ENCODE data around the gene TFEB. TPM values are rescaled to one million over a fixed set of nuclear protein-coding genes. Genes with fewer than 3 reads are reported as not detected.

TFEB gene
- total and polyA plus RNA-seq, 2 donors (not counting 3 experiments of a cell fraction or from before 2014, with no cell fraction given), result 4.9 to 6.6 TPM

DNA sequence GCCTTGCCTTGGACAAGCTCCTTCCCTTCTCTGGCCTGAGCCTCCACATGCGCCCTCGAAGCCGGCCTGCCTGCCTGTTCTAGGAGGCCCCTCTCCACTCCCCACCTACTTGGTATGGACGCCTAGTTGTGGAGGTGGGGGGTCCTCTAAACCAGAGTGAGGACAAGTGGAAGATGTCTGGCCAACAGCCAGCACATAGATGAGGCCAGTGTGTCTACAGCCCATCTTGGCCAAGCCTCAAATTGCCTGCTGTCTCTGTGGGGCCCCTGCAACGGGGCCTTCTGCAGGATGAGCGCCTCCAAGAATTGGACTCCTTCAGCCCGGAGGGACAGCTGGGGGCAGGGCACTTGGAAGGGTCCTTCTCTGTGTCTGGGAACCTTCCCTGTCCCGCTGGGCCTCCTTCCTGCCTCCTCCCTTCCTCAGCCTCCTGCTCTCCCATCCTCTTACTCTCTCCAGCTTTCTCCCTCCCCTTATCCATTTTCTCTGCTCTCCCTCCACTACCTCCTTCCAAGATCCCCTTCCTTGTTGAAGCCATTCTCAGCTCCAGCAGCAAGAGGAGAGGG lies 95.5 kb downstream of the TFEB start:
- intact Hi-C loops (cut with micrococcal nuclease) (loop anchor here (2.0 kb wide), 1 partner anchor 15 kb away; no protein-coding TSS in a partner anchor), dilution Hi-C loops (cut with MboI; ENCODE audit: extremely low pct_ligation_motif_present, low sequenced_read_pairs) (no loop called here)
- no peak overlapping the region for H3K4me2 ChIP-seq (ENCODE audit: insufficient read depth, low read length)
- no peaks in the 10 kb centered on the region for H4K20me1 ChIP-seq (replicated peaks; ENCODE audit: control insufficient read depth, extremely low read depth, insufficient read depth, low read length)
- H3K4me1 ChIP-seq (ENCODE audit: control insufficient read depth, extremely low read depth, insufficient read depth, low read length), result peaks cover 25% of the 10 kb centered on the region
- DNase-seq (ENCODE audit: low read depth, low spot score) (no peak), FAIRE-seq (peak; percentile 33)
- no peaks in the 10 kb centered on the region for H3K9me3 ChIP-seq (replicated peaks; ENCODE audit: control insufficient read depth, insufficient read depth, low read length)
- no peak overlapping the region for H3K4me3 ChIP-seq (replicated peaks in 1 of 3; ENCODE audit: insufficient read depth in 1 of 3, low read depth in 1 of 3, low read length in 3 of 3)
- H3K9ac ChIP-seq (replicated peaks; ENCODE audit: extremely low read depth, insufficient read depth, low read length), result no peak overlapping the region
- H3K27me3 ChIP-seq (ENCODE audit: control insufficient read depth in 2 of 2, insufficient read depth in 2 of 2, low read length in 2 of 2), result no peaks in the 10 kb centered on the region
- no peaks in the 10 kb centered on the region for H3K9me1 ChIP-seq (replicated peaks; ENCODE audit: control insufficient read depth, extremely low read depth, insufficient read depth, low read length)
- no TSS peak for BruUV-seq (replicated peaks)
- no peaks in the 10 kb centered on the region for H3K36me3 ChIP-seq (ENCODE audit: control insufficient read depth in 2 of 2, extremely low read depth in 1 of 2, insufficient read depth in 2 of 2, low read length in 2 of 2)
- H2AFZ ChIP-seq (ENCODE audit: low read depth, low read length), result no peak overlapping the region
- no peak overlapping the region for H3K27ac ChIP-seq (ENCODE audit: insufficient read depth, low read depth, low read length)
- TF ChIP-seq POLR2AphosphoS5 (IDR thresholded peaks at IDR 0.05; ENCODE audit: insufficient read depth, low read depth, low read length) (no peak), JUN (IDR thresholded peaks at IDR 0.05; ENCODE audit: borderline replicate concordance, insufficient read depth, insufficient read length, low read depth) (no peak), FOS (IDR thresholded peaks at IDR 0.05; ENCODE audit: borderline replicate concordance, insufficient read depth, low read length) (no peak), MYC (IDR thresholded peaks at IDR 0.05; ENCODE audit: low read depth, low read length) (no peak), GATA2 (IDR thresholded peaks at IDR 0.05; ENCODE audit: insufficient read depth, insufficient read length, low read depth, low read length) (no peak), EZH2 (IDR thresholded peaks at IDR 0.05; ENCODE audit: borderline replicate concordance, low read depth, low read length, severe bottlenecking) (no peak), POLR2A (IDR thresholded peaks at IDR 0.05; ENCODE audit: low read depth, low read length) (no peak)
- TF ChIP-seq, protein P1, sequence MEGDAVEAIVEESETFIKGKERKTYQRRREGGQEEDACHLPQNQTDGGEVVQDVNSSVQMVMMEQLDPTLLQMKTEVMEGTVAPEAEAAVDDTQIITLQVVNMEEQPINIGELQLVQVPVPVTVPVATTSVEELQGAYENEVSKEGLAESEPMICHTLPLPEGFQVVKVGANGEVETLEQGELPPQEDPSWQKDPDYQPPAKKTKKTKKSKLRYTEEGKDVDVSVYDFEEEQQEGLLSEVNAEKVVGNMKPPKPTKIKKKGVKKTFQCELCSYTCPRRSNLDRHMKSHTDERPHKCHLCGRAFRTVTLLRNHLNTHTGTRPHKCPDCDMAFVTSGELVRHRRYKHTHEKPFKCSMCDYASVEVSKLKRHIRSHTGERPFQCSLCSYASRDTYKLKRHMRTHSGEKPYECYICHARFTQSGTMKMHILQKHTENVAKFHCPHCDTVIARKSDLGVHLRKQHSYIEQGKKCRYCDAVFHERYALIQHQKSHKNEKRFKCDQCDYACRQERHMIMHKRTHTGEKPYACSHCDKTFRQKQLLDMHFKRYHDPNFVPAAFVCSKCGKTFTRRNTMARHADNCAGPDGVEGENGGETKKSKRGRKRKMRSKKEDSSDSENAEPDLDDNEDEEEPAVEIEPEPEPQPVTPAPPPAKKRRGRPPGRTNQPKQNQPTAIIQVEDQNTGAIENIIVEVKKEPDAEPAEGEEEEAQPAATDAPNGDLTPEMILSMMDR (IDR thresholded peaks at IDR 0.05; ENCODE audit: extremely low read depth in 1 of 2, insufficient read depth in 1 of 2, low read depth in 1 of 2, low read length in 2 of 2), result no peak
- TF ChIP-seq, protein P2, sequence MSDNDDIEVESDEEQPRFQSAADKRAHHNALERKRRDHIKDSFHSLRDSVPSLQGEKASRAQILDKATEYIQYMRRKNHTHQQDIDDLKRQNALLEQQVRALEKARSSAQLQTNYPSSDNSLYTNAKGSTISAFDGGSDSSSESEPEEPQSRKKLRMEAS (IDR thresholded peaks at IDR 0.05; ENCODE audit: insufficient read depth, insufficient read length), result no peak
- POLR2A ChIA-PET, result no interaction called here
- CTCF ChIA-PET, result interaction anchor here (1.4 to 2.4 kb wide), 4 partner anchors 13 to 43 kb away, joined by 3 to 7 read pairs (median 4); no protein-coding TSS in a partner anchor
- no peaks in the 10 kb centered on the region for H3K79me2 ChIP-seq (ENCODE audit: control insufficient read depth, insufficient read depth, low read length)

Data from endothelial cell of umbilical vein (primary cell).